ENCODE measurements around the gene PAPOLB. TPM values are rescaled to one million over a fixed set of nuclear protein-coding genes. Genes with fewer than 3 reads are reported as not detected.
A peak's percentile ranks its signal among the peaks of the same experiment; 100 is the strongest.

Gene PAPOLB
- total RNA-seq, 1 experiment from 2014 or later = 0.13 TPM

GRCh38 chr7:4841007-4841784, 20.6 kb downstream of the PAPOLB start:
- no peaks in the 10 kb centered on the region for H3K79me1 ChIP-seq (ENCODE audit: insufficient read depth, low read depth, low read length, poor library complexity, severe bottlenecking)
- Mint-ChIP-seq H3K36me3 (ENCODE audit: insufficient read depth in 1 of 3, low read depth in 3 of 3) (no peaks in the 10 kb centered on the region), H3K27me3 (ENCODE audit: low read depth) (peaks cover 2% of the 10 kb centered on the region), H3K9me3 (no peaks in the 10 kb centered on the region), H3K4me3 (no peak overlapping the region), H3K4me1 (peaks cover 0 to 12% of the 10 kb centered on the region in 2 experiments; a peak in 3 of 4 replicates), H3K27ac (0 out of 7 replicates have a peak overlapping the region, but pooled peaks of 1 of the 3 experiments have one; percentile 18)
- no peaks in the 10 kb centered on the region for H3K79me2 ChIP-seq (ENCODE audit: insufficient read depth, low read length)
- H3K9me3 ChIP-seq (ENCODE audit: control insufficient read depth, low read depth, low read length) = no peaks in the 10 kb centered on the region
- no CpG with 5 or more reads among the region's 17 CpGs for WGBS (ENCODE audit: extremely low coverage, insufficient read length, low lambda C conversion rate)
- no peaks in the 10 kb centered on the region for H3K23me2 ChIP-seq (ENCODE audit: insufficient read length, low read depth, low read length, poor library complexity, severe bottlenecking)
- no peak overlapping the region for H3K4ac ChIP-seq (ENCODE audit: low read depth, low read length)
- H2BK20ac ChIP-seq (ENCODE audit: low read depth, low read length, poor library complexity, severe bottlenecking) = no peak overlapping the region
- H3K14ac ChIP-seq (ENCODE audit: insufficient read depth, low read length) = no peak overlapping the region
- no peaks in the 10 kb centered on the region for H3K4me1 ChIP-seq (ENCODE audit: insufficient read depth, low read length)
- TF ChIP-seq, protein P1, sequence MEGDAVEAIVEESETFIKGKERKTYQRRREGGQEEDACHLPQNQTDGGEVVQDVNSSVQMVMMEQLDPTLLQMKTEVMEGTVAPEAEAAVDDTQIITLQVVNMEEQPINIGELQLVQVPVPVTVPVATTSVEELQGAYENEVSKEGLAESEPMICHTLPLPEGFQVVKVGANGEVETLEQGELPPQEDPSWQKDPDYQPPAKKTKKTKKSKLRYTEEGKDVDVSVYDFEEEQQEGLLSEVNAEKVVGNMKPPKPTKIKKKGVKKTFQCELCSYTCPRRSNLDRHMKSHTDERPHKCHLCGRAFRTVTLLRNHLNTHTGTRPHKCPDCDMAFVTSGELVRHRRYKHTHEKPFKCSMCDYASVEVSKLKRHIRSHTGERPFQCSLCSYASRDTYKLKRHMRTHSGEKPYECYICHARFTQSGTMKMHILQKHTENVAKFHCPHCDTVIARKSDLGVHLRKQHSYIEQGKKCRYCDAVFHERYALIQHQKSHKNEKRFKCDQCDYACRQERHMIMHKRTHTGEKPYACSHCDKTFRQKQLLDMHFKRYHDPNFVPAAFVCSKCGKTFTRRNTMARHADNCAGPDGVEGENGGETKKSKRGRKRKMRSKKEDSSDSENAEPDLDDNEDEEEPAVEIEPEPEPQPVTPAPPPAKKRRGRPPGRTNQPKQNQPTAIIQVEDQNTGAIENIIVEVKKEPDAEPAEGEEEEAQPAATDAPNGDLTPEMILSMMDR (conservative IDR thresholded peaks at IDR 0.05) = no peak
- no peak overlapping the region for H4K5ac ChIP-seq (ENCODE audit: insufficient read length, low read depth, low read length)
- no peak overlapping the region for H3T11ph ChIP-seq (ENCODE audit: low read length)
- no peak overlapping the region for H3K23ac ChIP-seq (ENCODE audit: insufficient read length, low read depth, low read length)
- H2BK12ac ChIP-seq (ENCODE audit: insufficient read length, low read depth, low read length) = no peak overlapping the region
- no peak overlapping the region for H2AK5ac ChIP-seq (ENCODE audit: insufficient read length, low read length)
- no peak overlapping the region for H2AFZ ChIP-seq (ENCODE audit: low read length)
- H3K18ac ChIP-seq (ENCODE audit: insufficient read length, low read depth, low read length) = no peak overlapping the region
- no peak overlapping the region for H2BK5ac ChIP-seq (ENCODE audit: insufficient read length, low read length)
- H3K4me2 ChIP-seq (ENCODE audit: insufficient read depth, insufficient read length, low read length) = no peak overlapping the region
- no peaks in the 10 kb centered on the region for H3K27me3 ChIP-seq (ENCODE audit: insufficient read depth, low read length)
- H2BK120ac ChIP-seq (ENCODE audit: low read depth, low read length, poor library complexity, severe bottlenecking) = no peak overlapping the region
- DNase-seq = no peak
- H4K91ac ChIP-seq (ENCODE audit: insufficient read length, low read depth, low read length) = no peak overlapping the region
- no peak overlapping the region for H3K56ac ChIP-seq (ENCODE audit: insufficient read length, low read depth, low read length)
- H4K20me1 ChIP-seq (ENCODE audit: control insufficient read depth, insufficient read depth, insufficient read length) = no peaks in the 10 kb centered on the region
- H3K9ac ChIP-seq (ENCODE audit: extremely low read depth, insufficient read length, low read length) = no peak overlapping the region
- H3K27ac ChIP-seq (ENCODE audit: insufficient read length, low read depth, low read length) = no peak overlapping the region
- no peak overlapping the region for H2BK15ac ChIP-seq (ENCODE audit: low read depth, low read length)
- no peak overlapping the region for H4K8ac ChIP-seq (replicated peaks; ENCODE audit: insufficient read length, low read depth, low read length)

Measured in H9 (cell line).